Astrocyte of the spinal cord (primary cell): Measurements from ENCODE around the gene FBXL17.
"Not testable (repeated sequence)": the region's sequence is repeated elsewhere in the genome, so short reads cannot be mapped to it uniquely, and the experiment has no call there.

Experiments
- DNase-seq: peaks from one replicate; pipeline ENCODE4 v3.0.0; 2011; ENCODE audit warnings: low read depth, low spot score
- H3K4me3 ChIP-seq: 2 replicates; pipeline ENCODE4 v1.5.1; 2011; ENCODE audit warnings: low read depth, mild to moderate bottlenecking, low read length, moderate library complexity
- in situ Hi-C: cut with HindIII; loops from 2 replicates; pipeline ENCODE4 v1.10.0; 2017; ENCODE audit warnings: low sequenced_read_pairs
- TF ChIP-seq, protein P1 (sequence below): IDR thresholded peaks from 2 replicates; pipeline ENCODE4 v1.5.1; 2012; ENCODE audit warnings: low read depth, mild to moderate bottlenecking, low read length, inconsistent platforms

The FBXL17 gene

DNA sequence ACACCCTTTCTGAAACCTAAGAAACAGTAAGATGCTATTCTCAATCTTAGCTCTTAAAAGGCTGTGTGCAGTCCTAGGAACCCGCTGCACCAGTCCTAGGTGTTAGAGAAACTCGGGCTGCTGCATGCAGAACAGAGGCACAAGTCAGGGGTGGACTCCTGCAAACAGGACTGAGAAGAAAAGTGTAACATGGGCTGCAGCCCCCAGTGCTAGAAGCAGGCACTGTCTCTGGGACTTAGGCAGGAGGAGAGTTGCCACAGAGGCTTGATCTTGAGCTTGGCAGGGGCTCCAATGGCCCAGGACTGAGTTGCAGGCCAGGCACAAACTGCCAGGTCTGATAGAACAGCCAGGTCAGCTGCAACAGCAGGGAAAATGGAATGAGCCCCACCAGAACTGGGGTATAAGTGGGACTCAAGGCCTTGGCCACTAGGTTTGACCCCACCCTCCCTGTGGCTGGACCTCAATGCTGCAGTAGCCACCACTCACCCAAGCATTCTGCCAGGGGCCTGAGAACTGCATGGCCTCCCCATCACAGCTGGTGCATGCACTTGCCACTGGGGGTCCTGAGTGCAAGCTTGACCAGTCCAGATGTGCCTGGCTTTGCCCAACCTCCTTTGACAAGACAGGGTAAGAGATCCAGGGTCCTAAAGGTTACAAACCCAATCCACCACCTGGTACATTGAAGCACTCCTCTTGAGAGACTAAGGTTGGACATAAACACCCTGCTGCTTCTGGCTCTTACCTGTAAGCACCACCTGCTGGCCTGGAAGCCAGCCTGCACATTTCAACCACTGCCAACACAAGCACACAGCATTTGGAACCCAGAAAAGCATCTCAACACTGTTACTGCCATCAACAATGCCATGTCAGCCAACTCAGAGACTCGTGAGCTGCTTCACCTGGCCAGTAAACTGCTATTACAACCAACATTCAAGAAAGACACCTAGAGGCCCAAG, 103.3 kb downstream of the FBXL17 start:
- in situ Hi-C loops, result no loop called here
- no peak for DNase-seq

DNA sequence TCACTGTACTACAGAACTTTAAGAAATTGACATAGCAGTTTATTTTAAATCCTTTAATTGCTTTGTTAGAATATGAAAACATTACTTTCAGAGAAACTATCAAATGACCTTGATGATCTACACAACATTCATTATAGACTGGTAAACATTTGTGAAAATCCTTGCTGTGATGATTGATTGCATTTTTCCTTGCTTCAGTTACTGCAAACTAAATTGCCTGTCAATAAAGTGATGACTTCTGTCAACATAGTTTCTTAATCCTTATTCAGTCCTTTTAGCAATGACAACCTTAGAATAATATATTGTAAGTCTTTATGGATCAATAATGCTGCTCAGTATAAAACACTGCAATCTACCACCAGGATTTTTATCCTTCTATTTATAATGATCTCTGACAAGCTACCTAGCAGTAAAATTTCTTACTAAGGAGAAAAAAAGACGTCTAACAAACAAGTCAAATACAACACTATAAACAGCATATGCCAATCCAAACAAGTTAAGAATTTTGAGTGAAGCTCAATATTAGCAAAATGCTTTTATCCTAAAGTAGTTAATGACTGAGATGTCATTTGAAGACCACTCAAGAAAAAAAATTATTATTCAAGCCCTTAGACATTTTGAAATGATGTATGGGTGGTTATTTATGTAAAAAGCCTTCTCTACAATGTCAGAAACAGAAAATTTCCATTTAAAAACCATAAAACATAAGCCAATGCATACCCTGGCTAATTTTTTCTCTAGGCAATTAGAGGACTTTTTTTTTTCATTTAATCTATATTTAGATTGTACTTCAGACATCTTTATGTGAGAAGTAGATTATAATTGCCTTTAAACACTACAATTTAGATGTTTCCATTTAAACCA, 105.5 kb downstream of the FBXL17 start:
- no peak for DNase-seq
- in situ Hi-C loops, result no loop called here
- TF ChIP-seq, protein P1, sequence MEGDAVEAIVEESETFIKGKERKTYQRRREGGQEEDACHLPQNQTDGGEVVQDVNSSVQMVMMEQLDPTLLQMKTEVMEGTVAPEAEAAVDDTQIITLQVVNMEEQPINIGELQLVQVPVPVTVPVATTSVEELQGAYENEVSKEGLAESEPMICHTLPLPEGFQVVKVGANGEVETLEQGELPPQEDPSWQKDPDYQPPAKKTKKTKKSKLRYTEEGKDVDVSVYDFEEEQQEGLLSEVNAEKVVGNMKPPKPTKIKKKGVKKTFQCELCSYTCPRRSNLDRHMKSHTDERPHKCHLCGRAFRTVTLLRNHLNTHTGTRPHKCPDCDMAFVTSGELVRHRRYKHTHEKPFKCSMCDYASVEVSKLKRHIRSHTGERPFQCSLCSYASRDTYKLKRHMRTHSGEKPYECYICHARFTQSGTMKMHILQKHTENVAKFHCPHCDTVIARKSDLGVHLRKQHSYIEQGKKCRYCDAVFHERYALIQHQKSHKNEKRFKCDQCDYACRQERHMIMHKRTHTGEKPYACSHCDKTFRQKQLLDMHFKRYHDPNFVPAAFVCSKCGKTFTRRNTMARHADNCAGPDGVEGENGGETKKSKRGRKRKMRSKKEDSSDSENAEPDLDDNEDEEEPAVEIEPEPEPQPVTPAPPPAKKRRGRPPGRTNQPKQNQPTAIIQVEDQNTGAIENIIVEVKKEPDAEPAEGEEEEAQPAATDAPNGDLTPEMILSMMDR, result no peak
- no peak overlapping the region for H3K4me3 ChIP-seq

More for the DNA sequence above, 103.3 kb downstream of the FBXL17 start:
- TF ChIP-seq, protein P1, result no peak
- H3K4me3 ChIP-seq, result no peak overlapping the region

DNA sequence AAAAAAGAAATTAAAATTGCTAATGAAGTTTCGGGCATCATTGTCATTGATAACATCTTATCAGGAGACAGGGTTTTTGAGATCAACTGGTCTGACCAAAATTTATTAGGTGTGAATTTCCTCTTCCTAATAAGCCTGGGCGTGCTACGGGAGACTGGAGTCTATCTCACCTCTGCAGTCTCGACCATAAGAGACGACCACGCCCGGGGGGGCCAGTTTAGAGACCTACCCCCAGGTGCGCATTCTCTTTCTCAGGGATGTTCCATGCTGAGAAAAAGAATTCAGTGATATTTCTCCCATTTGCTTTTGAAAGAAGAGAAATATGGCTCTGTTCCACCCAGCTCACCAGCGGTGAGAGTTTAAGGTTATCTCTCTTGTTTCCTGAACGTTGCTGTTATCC, 107.8 kb downstream of the FBXL17 start:
- in situ Hi-C loops, DNase-seq, H3K4me3 ChIP-seq: not testable (repeated sequence)

DNA sequence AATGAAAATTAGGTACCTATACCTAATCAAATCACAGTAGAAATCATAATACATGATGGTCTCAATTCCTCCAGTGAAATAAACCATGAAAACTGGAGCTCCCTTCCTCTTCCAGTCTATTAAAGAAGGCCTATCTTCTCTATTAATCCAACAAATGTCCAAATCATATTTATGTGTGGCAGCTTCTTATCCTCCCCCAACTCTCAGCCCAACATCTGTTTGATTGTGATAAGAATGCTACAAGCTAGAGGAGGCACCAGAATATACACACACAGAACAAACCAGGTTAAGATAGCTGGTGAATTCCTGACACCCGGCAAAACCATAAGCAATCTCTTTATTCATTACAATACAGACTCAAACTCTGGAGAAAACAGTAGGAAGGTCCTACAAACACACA, 110.8 kb downstream of the FBXL17 start:
- TF ChIP-seq, protein P1, result no peak
- no peak for DNase-seq
- in situ Hi-C loops, result no loop called here
- no peak overlapping the region for H3K4me3 ChIP-seq

DNA sequence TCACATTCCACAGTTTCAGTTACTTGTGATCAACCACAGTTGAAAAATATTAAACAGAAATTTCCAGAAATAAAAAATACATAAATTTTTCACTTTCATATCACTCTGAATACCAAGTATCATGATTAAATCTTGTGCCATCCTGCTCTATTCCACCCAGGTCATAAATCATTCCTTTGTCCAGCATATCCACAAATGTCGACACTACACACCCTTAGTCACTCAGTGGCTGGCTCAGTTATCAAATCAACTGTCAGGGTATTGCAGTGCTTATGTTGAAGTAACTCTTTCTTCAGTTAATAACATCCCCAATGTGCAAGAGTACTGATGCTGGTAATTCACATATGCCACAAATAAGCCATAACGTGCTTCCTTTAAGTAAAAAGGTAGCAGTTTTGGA, 115.7 kb downstream of the FBXL17 start:
- in situ Hi-C loops, result no loop called here
- TF ChIP-seq, protein P1, result no peak
- H3K4me3 ChIP-seq, result no peak overlapping the region
- DNase-seq, result no peak

DNA sequence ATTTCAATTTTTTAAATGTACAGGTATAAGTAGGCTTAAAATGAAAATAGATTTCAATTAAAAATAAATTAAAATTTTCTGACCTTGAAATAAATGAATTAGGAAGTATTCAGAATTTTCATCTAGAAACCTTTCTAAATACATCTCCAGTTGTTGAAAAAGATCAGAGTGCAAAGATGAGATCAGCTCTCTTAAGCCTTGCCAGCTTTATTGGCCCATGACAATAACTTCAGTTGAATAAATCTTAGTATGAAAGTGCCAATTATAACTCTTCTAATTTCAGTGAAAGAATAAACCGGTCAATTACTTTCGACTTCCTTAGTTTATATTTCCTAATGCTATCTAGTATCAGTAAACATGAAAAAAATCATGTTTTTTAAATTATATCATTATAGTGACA, 117.4 kb downstream of the FBXL17 start:
- in situ Hi-C loops, result no loop called here
- DNase-seq, result no peak
- TF ChIP-seq, protein P1, result no peak
- H3K4me3 ChIP-seq, result no peak overlapping the region
